ENCODE data around the gene NAXD.

The NAXD gene

DNA sequence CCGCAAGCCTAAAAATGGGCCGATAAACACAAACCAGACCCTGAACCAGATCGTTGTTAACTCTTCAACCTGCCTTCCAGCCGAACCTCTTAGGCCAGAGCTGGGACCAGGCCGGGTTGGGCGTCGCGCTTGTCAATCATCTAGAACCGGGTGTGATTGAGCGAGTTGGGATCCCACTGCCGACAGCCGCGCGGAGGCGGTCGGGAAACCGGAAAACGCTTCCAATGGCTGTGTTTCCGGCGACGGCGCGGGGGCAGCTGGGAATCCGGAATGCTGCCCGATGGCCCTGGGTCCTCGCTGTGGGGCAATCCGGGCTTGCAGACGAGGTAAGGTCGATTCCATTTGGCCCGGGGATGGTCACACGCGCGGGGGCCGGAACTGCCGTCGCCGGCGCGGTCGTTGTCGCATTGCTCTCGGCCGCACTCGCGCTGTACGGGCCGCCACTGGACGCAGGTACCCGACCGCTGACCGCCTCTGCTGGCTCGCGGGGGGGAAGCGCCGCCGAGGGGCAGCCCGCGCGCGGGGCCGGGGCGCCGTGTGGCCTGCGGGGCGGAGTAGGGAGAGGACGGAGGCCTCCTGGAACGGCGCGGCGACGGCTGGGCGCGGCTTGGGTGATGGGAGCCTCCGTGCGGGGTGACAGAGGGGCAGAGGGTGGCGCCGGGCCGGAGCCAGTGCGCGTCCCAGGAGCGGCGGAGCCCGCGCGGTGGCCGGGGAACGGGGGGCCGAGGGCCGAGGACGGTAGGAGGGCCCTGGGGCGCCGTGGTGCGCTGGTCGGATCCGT, at the start of gene NAXD (continued):
- TF ChIP-seq SETDB1 (IDR thresholded peaks at IDR 0.05; ENCODE audit: insufficient read length, low read length): no peak
- no peak for TF ChIP-seq WT1 (tag by site-specific recombination; IDR thresholded peaks at IDR 0.05)
- TF ChIP-seq ZBTB8A (tag by site-specific recombination; IDR thresholded peaks at IDR 0.05): peak; percentile 35
- TF ChIP-seq, protein P1, sequence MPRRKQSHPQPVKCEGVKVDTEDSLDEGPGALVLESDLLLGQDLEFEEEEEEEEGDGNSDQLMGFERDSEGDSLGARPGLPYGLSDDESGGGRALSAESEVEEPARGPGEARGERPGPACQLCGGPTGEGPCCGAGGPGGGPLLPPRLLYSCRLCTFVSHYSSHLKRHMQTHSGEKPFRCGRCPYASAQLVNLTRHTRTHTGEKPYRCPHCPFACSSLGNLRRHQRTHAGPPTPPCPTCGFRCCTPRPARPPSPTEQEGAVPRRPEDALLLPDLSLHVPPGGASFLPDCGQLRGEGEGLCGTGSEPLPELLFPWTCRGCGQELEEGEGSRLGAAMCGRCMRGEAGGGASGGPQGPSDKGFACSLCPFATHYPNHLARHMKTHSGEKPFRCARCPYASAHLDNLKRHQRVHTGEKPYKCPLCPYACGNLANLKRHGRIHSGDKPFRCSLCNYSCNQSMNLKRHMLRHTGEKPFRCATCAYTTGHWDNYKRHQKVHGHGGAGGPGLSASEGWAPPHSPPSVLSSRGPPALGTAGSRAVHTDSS (tag by site-specific recombination; IDR thresholded peaks at IDR 0.05): no peak
- TF ChIP-seq, protein P2, sequence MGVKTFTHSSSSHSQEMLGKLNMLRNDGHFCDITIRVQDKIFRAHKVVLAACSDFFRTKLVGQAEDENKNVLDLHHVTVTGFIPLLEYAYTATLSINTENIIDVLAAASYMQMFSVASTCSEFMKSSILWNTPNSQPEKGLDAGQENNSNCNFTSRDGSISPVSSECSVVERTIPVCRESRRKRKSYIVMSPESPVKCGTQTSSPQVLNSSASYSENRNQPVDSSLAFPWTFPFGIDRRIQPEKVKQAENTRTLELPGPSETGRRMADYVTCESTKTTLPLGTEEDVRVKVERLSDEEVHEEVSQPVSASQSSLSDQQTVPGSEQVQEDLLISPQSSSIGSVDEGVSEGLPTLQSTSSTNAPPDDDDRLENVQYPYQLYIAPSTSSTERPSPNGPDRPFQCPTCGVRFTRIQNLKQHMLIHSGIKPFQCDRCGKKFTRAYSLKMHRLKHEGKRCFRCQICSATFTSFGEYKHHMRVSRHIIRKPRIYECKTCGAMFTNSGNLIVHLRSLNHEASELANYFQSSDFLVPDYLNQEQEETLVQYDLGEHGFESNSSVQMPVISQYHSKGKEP (tag by site-specific recombination; IDR thresholded peaks at IDR 0.05): no peak
- TF ChIP-seq FEZF1 (tag by site-specific recombination; IDR thresholded peaks at IDR 0.05): no peak
- TF ChIP-seq ZNF350 (tag by site-specific recombination; IDR thresholded peaks at IDR 0.05): no peak
- TF ChIP-seq HOXD13 (CRISPR knock-in tag; IDR thresholded peaks at IDR 0.05; ENCODE audit: borderline replicate concordance): no peak
- no peak for TF ChIP-seq ZNF626 (tag by site-specific recombination; IDR thresholded peaks at IDR 0.05)
- no peak for TF ChIP-seq ZNF624 (tag by site-specific recombination; IDR thresholded peaks at IDR 0.05)
- peak; percentile 43; the same call in 1 of the 2 replicates for TF ChIP-seq GLIS1 (tag by site-specific recombination; IDR thresholded peaks at IDR 0.05)
- TF ChIP-seq ZNF610 (tag by site-specific recombination; IDR thresholded peaks at IDR 0.05; ENCODE audit: borderline replicate concordance): no peak
- TF ChIP-seq SP3 (tag by site-specific recombination; IDR thresholded peaks at IDR 0.05): no peak
- TF ChIP-seq SP2 (tag by site-specific recombination; IDR thresholded peaks at IDR 0.05): peak; percentile 93
- TF ChIP-seq, protein P3, sequence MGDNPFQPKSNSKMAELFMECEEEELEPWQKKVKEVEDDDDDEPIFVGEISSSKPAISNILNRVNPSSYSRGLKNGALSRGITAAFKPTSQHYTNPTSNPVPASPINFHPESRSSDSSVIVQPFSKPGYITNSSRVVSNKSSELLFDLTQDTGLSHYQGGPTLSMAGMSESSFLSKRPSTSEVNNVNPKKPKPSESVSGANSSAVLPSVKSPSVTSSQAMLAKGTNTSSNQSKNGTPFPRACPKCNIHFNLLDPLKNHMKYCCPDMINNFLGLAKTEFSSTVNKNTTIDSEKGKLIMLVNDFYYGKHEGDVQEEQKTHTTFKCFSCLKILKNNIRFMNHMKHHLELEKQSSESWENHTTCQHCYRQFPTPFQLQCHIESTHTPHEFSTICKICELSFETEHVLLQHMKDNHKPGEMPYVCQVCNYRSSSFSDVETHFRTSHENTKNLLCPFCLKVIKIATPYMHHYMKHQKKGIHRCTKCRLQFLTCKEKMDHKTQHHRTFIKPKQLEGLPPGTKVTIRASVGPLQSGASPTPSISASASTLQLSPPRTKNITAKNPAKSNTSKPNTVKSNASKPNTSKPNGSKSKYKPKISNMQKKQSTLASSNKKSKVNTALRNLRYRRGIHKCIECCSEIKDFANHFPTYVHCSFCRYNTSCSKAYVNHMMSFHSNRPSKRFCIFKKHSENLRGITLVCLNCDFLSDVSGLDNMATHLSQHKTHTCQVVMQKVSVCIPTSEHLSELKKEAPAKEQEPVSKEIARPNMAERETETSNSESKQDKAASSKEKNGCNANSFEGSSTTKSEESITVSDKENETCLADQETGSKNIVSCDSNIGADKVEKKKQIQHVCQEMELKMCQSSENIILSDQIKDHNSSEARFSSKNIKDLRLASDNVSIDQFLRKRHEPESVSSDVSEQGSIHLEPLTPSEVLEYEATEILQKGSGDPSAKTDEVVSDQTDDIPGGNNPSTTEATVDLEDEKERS (tag by site-specific recombination; IDR thresholded peaks at IDR 0.05): no peak
- no peak for TF ChIP-seq HIC1 (tag by site-specific recombination; IDR thresholded peaks at IDR 0.05)
- TF ChIP-seq YY1 (tag by site-specific recombination; IDR thresholded peaks at IDR 0.05): peak; percentile 58
- TF ChIP-seq ZFP41 (tag by site-specific recombination; IDR thresholded peaks at IDR 0.05; ENCODE audit: borderline replicate concordance): no peak
- TF ChIP-seq ZNF248 (tag by site-specific recombination; IDR thresholded peaks at IDR 0.05): no peak
- TF ChIP-seq ZNF184 (tag by site-specific recombination; IDR thresholded peaks at IDR 0.05): no peak
- no peak for TF ChIP-seq SCRT2 (tag by site-specific recombination; IDR thresholded peaks at IDR 0.05)
- no peak for TF ChIP-seq TRIM28 (IDR thresholded peaks at IDR 0.05; ENCODE audit: borderline replicate concordance, low read length)
- no peak for TF ChIP-seq ZFP3 (tag by site-specific recombination; IDR thresholded peaks at IDR 0.05; ENCODE audit: low read depth)
- no peak for TF ChIP-seq ZNF473 (tag by site-specific recombination; IDR thresholded peaks at IDR 0.05)
- TF ChIP-seq HOXA7 (CRISPR knock-in tag; IDR thresholded peaks at IDR 0.05; ENCODE audit: borderline replicate concordance): no peak
- TF ChIP-seq ZNF202 (tag by site-specific recombination; IDR thresholded peaks at IDR 0.05; ENCODE audit: borderline replicate concordance): no peak
- TF ChIP-seq ZNF2 (tag by site-specific recombination; IDR thresholded peaks at IDR 0.05): no peak
- TF ChIP-seq BCL6B (tag by site-specific recombination; IDR thresholded peaks at IDR 0.05): no peak
